ENCODE measurements around the gene TTN. TPM values are rescaled to one million over a fixed set of nuclear protein-coding genes. Genes with fewer than 3 reads are reported as not detected.
"Not testable (repeated sequence)": the region's sequence is repeated elsewhere in the genome, so short reads cannot be mapped to it uniquely, and the experiment has no call there.

The TTN gene
- total RNA-seq, 1 donor, result under 0.01 TPM

- no peak for DNase-seq (ENCODE audit: low read depth)
- H3K4me3 ChIP-seq (ENCODE audit: low read depth, low read length), result no peak overlapping the region
- no peak for TF ChIP-seq CTCF (IDR thresholded peaks at IDR 0.05; ENCODE audit: insufficient read depth, low read depth, low read length)
Observed at GRCh38 chr2:178674122-178674521, 133.1 kb downstream of the TTN start.

GRCh38 chr2:178666458-178666857 is 140.8 kb downstream of the TTN start:
- H3K4me3 ChIP-seq (ENCODE audit: low read depth, low read length), result no peak overlapping the region
- DNase-seq (ENCODE audit: low read depth), result no peak
- no peak for TF ChIP-seq CTCF (IDR thresholded peaks at IDR 0.05; ENCODE audit: insufficient read depth, low read depth, low read length)

GRCh38 chr2:178658480-178658879 is 148.7 kb downstream of the TTN start:
- not testable (repeated sequence) for H3K4me3 ChIP-seq (ENCODE audit: low read depth, low read length); DNase-seq (ENCODE audit: low read depth)

- DNase-seq (ENCODE audit: low read depth), result no peak
- no peak overlapping the region for H3K4me3 ChIP-seq (ENCODE audit: low read depth, low read length)
- no peak for TF ChIP-seq CTCF (IDR thresholded peaks at IDR 0.05; ENCODE audit: insufficient read depth, low read depth, low read length)
Observed at GRCh38 chr2:178650554-178650953, 156.7 kb downstream of the TTN start.

- no peak for DNase-seq (ENCODE audit: low read depth)
- no peak for TF ChIP-seq CTCF (IDR thresholded peaks at IDR 0.05; ENCODE audit: insufficient read depth, low read depth, low read length)
- no peak overlapping the region for H3K4me3 ChIP-seq (ENCODE audit: low read depth, low read length)
Observed at GRCh38 chr2:178644919-178645318, 162.3 kb downstream of the TTN start.

- no peak for TF ChIP-seq CTCF (IDR thresholded peaks at IDR 0.05; ENCODE audit: insufficient read depth, low read depth, low read length)
- no peak for DNase-seq (ENCODE audit: low read depth)
- no peak overlapping the region for H3K4me3 ChIP-seq (ENCODE audit: low read depth, low read length)
Observed at GRCh38 chr2:178641498-178641897, 165.7 kb downstream of the TTN start.

- DNase-seq (ENCODE audit: low read depth), result no peak
- H3K4me3 ChIP-seq (ENCODE audit: low read depth, low read length), result no peak overlapping the region
- no peak for TF ChIP-seq CTCF (IDR thresholded peaks at IDR 0.05; ENCODE audit: insufficient read depth, low read depth, low read length)
Observed at GRCh38 chr2:178635897-178636296, 171.3 kb downstream of the TTN start.

Data from fibroblast of villous mesenchyme (primary cell).